ENCODE data around the gene CCDC110. TPM values are rescaled to one million over a fixed set of nuclear protein-coding genes. Genes with fewer than 3 reads are reported as not detected.
"Not testable (repeated sequence)": the region's sequence is repeated elsewhere in the genome, so short reads cannot be mapped to it uniquely, and the experiment has no call there.

CCDC110 gene
- total RNA-seq, 3 donors from 2014 or later (not counting 1 experiment from before 2014, with no cell fraction given), result not detected

DNA sequence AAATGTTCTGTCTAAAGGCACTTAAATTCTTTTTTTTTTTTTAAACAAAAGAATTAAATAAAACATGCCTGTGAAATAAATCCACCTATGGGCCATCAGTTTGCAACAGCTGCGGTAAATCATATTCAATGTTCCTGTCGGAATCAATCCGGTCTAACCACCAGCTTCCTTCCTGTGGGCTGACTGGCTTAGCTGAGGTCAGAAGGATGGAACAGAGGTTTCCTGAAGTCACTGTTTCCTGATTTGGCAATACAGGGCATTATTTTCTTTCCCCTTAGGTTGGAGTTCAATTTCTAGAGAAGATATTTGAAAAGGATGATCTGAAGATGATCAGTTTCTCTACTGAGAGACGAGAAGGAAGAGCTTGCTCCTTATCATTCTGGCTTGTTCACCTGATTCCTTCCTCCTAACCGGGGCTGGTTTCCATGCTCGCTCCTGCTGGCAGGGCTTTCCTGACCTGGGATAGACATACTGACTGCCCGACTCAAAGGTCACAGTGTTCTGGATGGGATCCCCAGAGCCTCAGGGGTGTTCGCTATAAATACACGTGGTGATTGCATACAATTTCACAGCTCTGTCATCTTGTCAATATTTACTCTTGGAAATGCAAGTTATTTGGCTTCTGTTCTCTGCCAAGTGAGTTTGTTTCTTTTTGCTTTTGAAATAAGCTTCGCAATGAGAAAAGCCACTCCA, 42.1 kb upstream of the CCDC110 start:
- H3K9me3 Mint-ChIP-seq, result no peaks in the 10 kb centered on the region
- H3K4me3 Mint-ChIP-seq, result no peak overlapping the region
- no peaks in the 10 kb centered on the region for H3K36me3 ChIP-seq (ENCODE audit: control insufficient read depth, insufficient read depth, low read length)
- no peak overlapping the region for H3K4me3 ChIP-seq (ENCODE audit: low read length)
- no peak overlapping the region for H3K27ac Mint-ChIP-seq
- H3K4me1 ChIP-seq (ENCODE audit: control insufficient read depth, insufficient read depth, low read length), result peaks cover 14% of the 10 kb centered on the region
- peaks cover 4% of the 10 kb centered on the region for H3K9me3 ChIP-seq (ENCODE audit: control insufficient read depth, insufficient read depth, low read length)
- H3K27me3 Mint-ChIP-seq (ENCODE audit: low read depth in 2 of 2), result peaks cover 26 to 44% of the 10 kb centered on the region in 2 donors
- peak in 1 of 2 donors; percentile 31 for DNase-seq
- peaks cover 22% of the 10 kb centered on the region for H3K27me3 ChIP-seq (ENCODE audit: control insufficient read depth, insufficient read depth, low read length)
- H3K36me3 Mint-ChIP-seq, result no peaks in the 10 kb centered on the region
- intact Hi-C loops (cut with micrococcal nuclease), result no loop called here
- TF ChIP-seq, protein P1, sequence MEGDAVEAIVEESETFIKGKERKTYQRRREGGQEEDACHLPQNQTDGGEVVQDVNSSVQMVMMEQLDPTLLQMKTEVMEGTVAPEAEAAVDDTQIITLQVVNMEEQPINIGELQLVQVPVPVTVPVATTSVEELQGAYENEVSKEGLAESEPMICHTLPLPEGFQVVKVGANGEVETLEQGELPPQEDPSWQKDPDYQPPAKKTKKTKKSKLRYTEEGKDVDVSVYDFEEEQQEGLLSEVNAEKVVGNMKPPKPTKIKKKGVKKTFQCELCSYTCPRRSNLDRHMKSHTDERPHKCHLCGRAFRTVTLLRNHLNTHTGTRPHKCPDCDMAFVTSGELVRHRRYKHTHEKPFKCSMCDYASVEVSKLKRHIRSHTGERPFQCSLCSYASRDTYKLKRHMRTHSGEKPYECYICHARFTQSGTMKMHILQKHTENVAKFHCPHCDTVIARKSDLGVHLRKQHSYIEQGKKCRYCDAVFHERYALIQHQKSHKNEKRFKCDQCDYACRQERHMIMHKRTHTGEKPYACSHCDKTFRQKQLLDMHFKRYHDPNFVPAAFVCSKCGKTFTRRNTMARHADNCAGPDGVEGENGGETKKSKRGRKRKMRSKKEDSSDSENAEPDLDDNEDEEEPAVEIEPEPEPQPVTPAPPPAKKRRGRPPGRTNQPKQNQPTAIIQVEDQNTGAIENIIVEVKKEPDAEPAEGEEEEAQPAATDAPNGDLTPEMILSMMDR (IDR thresholded peaks at IDR 0.05), result no peak
- H3K4me1 Mint-ChIP-seq, result peaks cover 12 to 13% of the 10 kb centered on the region in 2 donors
- H3K27ac ChIP-seq (ENCODE audit: low read length), result no peak overlapping the region
- peak in 1 of 3 donors; percentile 45 for ATAC-seq
- 17% methylated on average over 9 of the region's 10 CpGs for WGBS (ENCODE audit: insufficient coverage)

DNA sequence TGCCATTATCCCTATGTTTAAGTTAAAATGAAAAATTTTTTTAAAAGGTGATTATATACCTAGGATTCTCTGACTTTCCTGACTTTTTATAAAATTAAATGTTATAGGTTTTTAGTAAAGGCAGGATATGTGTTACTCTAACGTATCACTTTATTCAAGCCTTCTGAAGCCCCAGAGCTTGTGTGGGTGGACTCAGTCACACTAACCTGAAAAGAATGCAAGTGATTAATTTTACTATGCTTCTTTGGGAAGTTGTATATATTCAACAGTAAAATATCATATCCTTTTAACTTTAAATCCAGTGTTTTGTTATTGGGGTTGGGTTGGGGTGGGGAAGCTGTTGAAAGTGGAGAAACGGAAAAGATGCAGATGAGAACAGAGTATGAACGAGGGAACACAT, 41.0 kb upstream of the CCDC110 start:
- H3K27me3 Mint-ChIP-seq (ENCODE audit: low read depth in 2 of 2), result peaks cover 28 to 41% of the 10 kb centered on the region in 2 donors

DNA sequence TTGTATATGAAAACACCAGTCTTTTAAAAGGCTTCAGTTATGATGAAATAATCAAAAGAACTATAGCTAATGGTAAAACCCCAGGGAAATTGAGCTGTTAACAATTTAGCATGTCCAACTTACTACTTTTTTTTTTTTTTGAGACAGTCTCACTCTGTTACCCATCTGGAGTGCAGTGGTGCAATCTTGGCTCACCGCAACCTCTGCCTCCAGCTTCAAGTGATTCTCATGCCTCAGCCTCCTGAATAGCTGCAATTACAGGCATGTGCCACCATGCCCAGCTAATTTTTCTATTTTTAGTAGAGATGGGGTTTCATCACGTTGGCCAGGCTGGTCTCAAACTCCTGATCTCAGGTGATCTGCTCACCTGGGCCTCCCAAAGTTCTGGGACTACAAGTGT, 39.7 kb upstream of the CCDC110 start:
- H3K4me3 Mint-ChIP-seq; H3K27ac Mint-ChIP-seq; H3K9me3 Mint-ChIP-seq; H3K36me3 ChIP-seq (ENCODE audit: control insufficient read depth, insufficient read depth, low read length); H3K27ac ChIP-seq (ENCODE audit: low read length); H3K36me3 Mint-ChIP-seq; H3K4me3 ChIP-seq (ENCODE audit: low read length); DNase-seq; intact Hi-C loops (cut with micrococcal nuclease); H3K9me3 ChIP-seq (ENCODE audit: control insufficient read depth, insufficient read depth, low read length); ATAC-seq: not testable (repeated sequence)
- Mint-ChIP-seq H3K27me3 (ENCODE audit: low read depth in 2 of 2) (peaks cover 28 to 41% of the 10 kb centered on the region in 2 donors), H3K4me1 (peaks cover 12 to 13% of the 10 kb centered on the region in 2 donors)
- WGBS (ENCODE audit: insufficient coverage), result 73% methylated on average over 2 of the region's 2 CpGs
- peaks cover 13% of the 10 kb centered on the region for H3K27me3 ChIP-seq (ENCODE audit: control insufficient read depth, insufficient read depth, low read length)
- H3K4me1 ChIP-seq (ENCODE audit: control insufficient read depth, insufficient read depth, low read length), result peaks cover 14% of the 10 kb centered on the region

More for the DNA sequence above, 41.0 kb upstream of the CCDC110 start:
- Histone ChIP-seq H3K4me1 (ENCODE audit: control insufficient read depth, insufficient read depth, low read length) (peaks cover 14% of the 10 kb centered on the region), H3K4me3 (ENCODE audit: low read length) (no peak overlapping the region), H3K9me3 (ENCODE audit: control insufficient read depth, insufficient read depth, low read length) (peaks cover 4% of the 10 kb centered on the region), H3K27ac (ENCODE audit: low read length) (no peak overlapping the region), H3K36me3 (ENCODE audit: control insufficient read depth, insufficient read depth, low read length) (no peaks in the 10 kb centered on the region), H3K27me3 (ENCODE audit: control insufficient read depth, insufficient read depth, low read length) (peaks cover 19% of the 10 kb centered on the region)
- H3K9me3 Mint-ChIP-seq, result no peaks in the 10 kb centered on the region
- H3K36me3 Mint-ChIP-seq, result no peaks in the 10 kb centered on the region
- no peak for DNase-seq
- peaks cover 12 to 13% of the 10 kb centered on the region in 2 donors for H3K4me1 Mint-ChIP-seq
- no peak for ATAC-seq
- WGBS (ENCODE audit: insufficient coverage), result 56% methylated on average over 2 of the region's 3 CpGs
- TF ChIP-seq, protein P1 (IDR thresholded peaks at IDR 0.05), result no peak
- H3K4me3 Mint-ChIP-seq, result no peak overlapping the region
- no peak overlapping the region for H3K27ac Mint-ChIP-seq
- intact Hi-C loops (cut with micrococcal nuclease), result no loop called here

DNA sequence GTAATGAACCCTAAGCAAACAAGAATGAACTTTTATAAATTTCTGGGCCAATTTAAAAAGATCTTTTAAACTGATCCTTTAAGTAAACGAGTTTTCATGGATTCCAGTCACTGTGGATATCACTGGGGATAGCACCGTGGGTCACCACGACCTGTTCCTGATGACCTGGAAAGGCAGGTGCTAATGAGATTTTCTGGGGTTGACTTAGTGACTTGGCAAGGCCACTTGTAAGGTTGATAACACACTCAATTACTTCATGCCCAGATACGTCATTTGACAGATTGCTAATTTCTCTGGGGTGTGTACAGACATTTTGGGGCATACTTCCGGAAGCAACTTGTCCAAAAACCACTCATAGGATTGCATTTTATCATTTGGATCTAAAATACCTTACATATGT, 39.3 kb upstream of the CCDC110 start:
- no peak overlapping the region for H3K27ac Mint-ChIP-seq

More for the DNA sequence above, 39.3 kb upstream of the CCDC110 start:
- Mint-ChIP-seq H3K4me3 (no peak overlapping the region), H3K4me1 (peaks cover 12 to 13% of the 10 kb centered on the region in 2 donors), H3K9me3 (no peaks in the 10 kb centered on the region), H3K27me3 (ENCODE audit: low read depth in 2 of 2) (peaks cover 28 to 41% of the 10 kb centered on the region in 2 donors), H3K36me3 (no peaks in the 10 kb centered on the region)
- 76% methylated on average over 5 of the region's 5 CpGs for WGBS (ENCODE audit: insufficient coverage)
- peaks cover 14% of the 10 kb centered on the region for H3K4me1 ChIP-seq (ENCODE audit: control insufficient read depth, insufficient read depth, low read length)
- peaks cover 13% of the 10 kb centered on the region for H3K27me3 ChIP-seq (ENCODE audit: control insufficient read depth, insufficient read depth, low read length)
- DNase-seq (no peak), ATAC-seq (no peak)
- H3K4me3 ChIP-seq (ENCODE audit: low read length), result no peak overlapping the region
- H3K36me3 ChIP-seq (ENCODE audit: control insufficient read depth, insufficient read depth, low read length), result no peaks in the 10 kb centered on the region
- TF ChIP-seq, protein P1 (IDR thresholded peaks at IDR 0.05), result no peak
- peaks cover 4% of the 10 kb centered on the region for H3K9me3 ChIP-seq (ENCODE audit: control insufficient read depth, insufficient read depth, low read length)
- intact Hi-C loops (cut with micrococcal nuclease), result no loop called here
- no peak overlapping the region for H3K27ac ChIP-seq (ENCODE audit: low read length)

Data from natural killer cell (primary cell).